Measurements from ENCODE around the gene PKIB. TPM values are rescaled to one million over a fixed set of nuclear protein-coding genes. Genes with fewer than 3 reads are reported as not detected.

The PKIB gene
- total RNA-seq, 4 donors from 2014 or later, result 4.3 to 13.3 (median 10.4) TPM

- intact Hi-C loops (cut with DNase I; ENCODE audit: low total_unique reads), result no loop called here
- WGBS, 2 donors, result 48 to 60% methylated on average over 2 of the region's 2 CpGs
- DNase-seq (ENCODE audit: low spot score in 2 of 2), result no peak
- TF ChIP-seq POLR2A (IDR thresholded peaks at IDR 0.05) (no peak), CTCF (IDR thresholded peaks at IDR 0.05) (no peak)
- H3K4me3 ChIP-seq (ENCODE audit: low read depth, poor library complexity, severe bottlenecking), result no peak overlapping the region
Measured at GRCh38 chr6:122621638-122622037, 11.4 kb downstream of the PKIB start.

GRCh38 chr6:122622479-122622878 is 12.3 kb downstream of the PKIB start:
- TF ChIP-seq POLR2A (IDR thresholded peaks at IDR 0.05), result no peak
- TF ChIP-seq CTCF (IDR thresholded peaks at IDR 0.05), result no peak
- no peak for DNase-seq (ENCODE audit: low spot score in 2 of 2)
- intact Hi-C loops (cut with DNase I; ENCODE audit: low total_unique reads), result no loop called here

GRCh38 chr6:122623279-122623678 is 13.1 kb downstream of the PKIB start:
- intact Hi-C loops (cut with DNase I; ENCODE audit: low total_unique reads), result no loop called here
- no peak for DNase-seq (ENCODE audit: low spot score in 2 of 2)
- no peak overlapping the region for H3K4me3 ChIP-seq (ENCODE audit: low read depth, poor library complexity, severe bottlenecking)
- TF ChIP-seq POLR2A (IDR thresholded peaks at IDR 0.05) (no peak), CTCF (IDR thresholded peaks at IDR 0.05) (no peak)

More at GRCh38 chr6:122622479-122622878, 12.3 kb downstream of the PKIB start:
- H3K4me3 ChIP-seq (ENCODE audit: low read depth, poor library complexity, severe bottlenecking), result no peak overlapping the region
- 46 to 48% methylated on average over 4 of the region's 4 CpGs for WGBS, 2 donors

GRCh38 chr6:122624853-122625252 is 14.6 kb downstream of the PKIB start:
- TF ChIP-seq CTCF (IDR thresholded peaks at IDR 0.05), result no peak
- no peak for TF ChIP-seq POLR2A (IDR thresholded peaks at IDR 0.05)
- no peak overlapping the region for H3K4me3 ChIP-seq (ENCODE audit: low read depth, poor library complexity, severe bottlenecking)
- intact Hi-C loops (cut with DNase I; ENCODE audit: low total_unique reads), result no loop called here
- DNase-seq (ENCODE audit: low spot score in 2 of 2), result no peak
- WGBS, 2 donors, result 92 to 93% methylated on average over 2 of the region's 2 CpGs

GRCh38 chr6:122628714-122629113 is 18.5 kb downstream of the PKIB start:
- H3K4me3 ChIP-seq (ENCODE audit: low read depth, poor library complexity, severe bottlenecking), result no peak overlapping the region
- TF ChIP-seq POLR2A (IDR thresholded peaks at IDR 0.05) (no peak), CTCF (IDR thresholded peaks at IDR 0.05) (no peak)
- DNase-seq (ENCODE audit: low spot score in 2 of 2), result no peak
- intact Hi-C loops (cut with DNase I; ENCODE audit: low total_unique reads), result no loop called here
- WGBS, 2 donors, result 53 to 85% methylated on average over 1 of the region's 1 CpG

GRCh38 chr6:122631571-122632249 is 21.5 kb downstream of the PKIB start:
- intact Hi-C loops (cut with DNase I; ENCODE audit: low total_unique reads), result no loop called here
- 54 to 70% methylated on average over 3 of the region's 3 CpGs for WGBS, 2 donors
- TF ChIP-seq POLR2A (IDR thresholded peaks at IDR 0.05), result no peak
- no peak for TF ChIP-seq CTCF (IDR thresholded peaks at IDR 0.05)
- DNase-seq (ENCODE audit: low spot score in 2 of 2), result no peak
- no peak overlapping the region for H3K4me3 ChIP-seq (ENCODE audit: low read depth, poor library complexity, severe bottlenecking)

All from lower leg skin (tissue), 4 donors.